ENCODE data around the gene FRS2.

FRS2 gene

GRCh38 chr12:69467366-69467765 lies 2.8 kb upstream of the FRS2 start:
- H3K4me2 ChIP-seq (ENCODE audit: low read depth, low read length) = peak overlapping the region; percentile 12; the same call in 1 of the 2 replicates
- no peaks in the 10 kb centered on the region for H3K9me3 ChIP-seq (replicated peaks; ENCODE audit: insufficient read depth, low read length)
- peak overlapping the region; percentile 14; the same call in 1 of the 2 replicates for H3K4me3 ChIP-seq (ENCODE audit: low read length)
- peaks cover 19% of the 10 kb centered on the region for H3K4me1 ChIP-seq (ENCODE audit: low read length)
- no peak for DNase-seq
- H4K20me1 ChIP-seq (ENCODE audit: insufficient read depth, low read length) = no peaks in the 10 kb centered on the region
- no peak for TF ChIP-seq EZH2phosphoT487 (IDR thresholded peaks at IDR 0.05; ENCODE audit: low read length)
- no peak for TF ChIP-seq CTCF (IDR thresholded peaks at IDR 0.05; ENCODE audit: low read length)
- TF ChIP-seq EZH2 (optimal IDR thresholded peaks at IDR 0.05; ENCODE audit: low read depth, low read length) = no peak
- H3K27ac ChIP-seq (ENCODE audit: low read length) = no peak overlapping the region
- H3K9ac ChIP-seq (ENCODE audit: low read length) = no peak overlapping the region
- no peaks in the 10 kb centered on the region for H3K36me3 ChIP-seq (replicated peaks; ENCODE audit: insufficient read depth, low read length)
- no peaks in the 10 kb centered on the region for H3F3A ChIP-seq (ENCODE audit: insufficient read depth, low read length)
- peak overlapping the region; percentile 43 for H2AFZ ChIP-seq (ENCODE audit: low read length)
- peaks cover 22% of the 10 kb centered on the region for H3K79me2 ChIP-seq (ENCODE audit: low read length)
- H3K27me3 ChIP-seq (replicated peaks; ENCODE audit: insufficient read depth, low read length) = no peaks in the 10 kb centered on the region
- no peaks in the 10 kb centered on the region for H3K9me2 ChIP-seq (replicated peaks; ENCODE audit: insufficient read depth, low read length)

- Histone ChIP-seq H3F3A (ENCODE audit: insufficient read depth, low read length) (no peaks in the 10 kb centered on the region), H3K4me1 (ENCODE audit: low read length) (peaks cover 19% of the 10 kb centered on the region), H3K4me3 (ENCODE audit: low read length) (no peak overlapping the region), H3K9me2 (replicated peaks; ENCODE audit: insufficient read depth, low read length) (no peaks in the 10 kb centered on the region), H3K79me2 (ENCODE audit: low read length) (peaks cover 33% of the 10 kb centered on the region), H3K27ac (ENCODE audit: low read length) (no peak overlapping the region), H4K20me1 (ENCODE audit: insufficient read depth, low read length) (no peaks in the 10 kb centered on the region), H3K4me2 (ENCODE audit: low read depth, low read length) (no peak overlapping the region), H3K9me3 (replicated peaks; ENCODE audit: insufficient read depth, low read length) (no peaks in the 10 kb centered on the region), H2AFZ (ENCODE audit: low read length) (no peak overlapping the region), H3K36me3 (replicated peaks; ENCODE audit: insufficient read depth, low read length) (no peaks in the 10 kb centered on the region), H3K9ac (ENCODE audit: low read length) (no peak overlapping the region), H3K27me3 (replicated peaks; ENCODE audit: insufficient read depth, low read length) (no peaks in the 10 kb centered on the region)
- TF ChIP-seq EZH2 (optimal IDR thresholded peaks at IDR 0.05; ENCODE audit: low read depth, low read length) (no peak), EZH2phosphoT487 (IDR thresholded peaks at IDR 0.05; ENCODE audit: low read length) (no peak), CTCF (IDR thresholded peaks at IDR 0.05; ENCODE audit: low read length) (no peak)
- no peak for DNase-seq
These were observed 1.8 kb upstream of the FRS2 start for GRCh38 chr12:69468237-69469026.

- peak overlapping the region; percentile 93 for H2AFZ ChIP-seq (ENCODE audit: low read length)
- H3K36me3 ChIP-seq (replicated peaks; ENCODE audit: insufficient read depth, low read length) = no peaks in the 10 kb centered on the region
- H3K27ac ChIP-seq (ENCODE audit: low read length) = no peak overlapping the region
- DNase-seq = no peak
- peak overlapping the region; percentile 66 for H3K4me2 ChIP-seq (ENCODE audit: low read depth, low read length)
- peaks cover 9% of the 10 kb centered on the region for H4K20me1 ChIP-seq (ENCODE audit: insufficient read depth, low read length)
- no peaks in the 10 kb centered on the region for H3K9me2 ChIP-seq (replicated peaks; ENCODE audit: insufficient read depth, low read length)
- no peak for TF ChIP-seq EZH2 (optimal IDR thresholded peaks at IDR 0.05; ENCODE audit: low read depth, low read length)
- peaks cover 47% of the 10 kb centered on the region for H3K79me2 ChIP-seq (ENCODE audit: low read length)
- no peaks in the 10 kb centered on the region for H3K9me3 ChIP-seq (replicated peaks; ENCODE audit: insufficient read depth, low read length)
- peaks cover 19% of the 10 kb centered on the region for H3K4me1 ChIP-seq (ENCODE audit: low read length)
- no peaks in the 10 kb centered on the region for H3K27me3 ChIP-seq (replicated peaks; ENCODE audit: insufficient read depth, low read length)
- peak overlapping the region; percentile 87 for H3K4me3 ChIP-seq (ENCODE audit: low read length)
- H3F3A ChIP-seq (ENCODE audit: insufficient read depth, low read length) = no peaks in the 10 kb centered on the region
- peak overlapping the region; percentile 89; the same call in 1 of the 2 replicates for H3K9ac ChIP-seq (ENCODE audit: low read length)
These were observed 367 bp upstream of the FRS2 start for GRCh38 chr12:69469854-69470188.

- H2AFZ ChIP-seq (ENCODE audit: low read length) = 0 out of 2 replicates have a peak overlapping the region, but pooled peaks have one; percentile 52
- H3K36me3 ChIP-seq (replicated peaks; ENCODE audit: insufficient read depth, low read length) = no peaks in the 10 kb centered on the region
- H3K4me2 ChIP-seq (ENCODE audit: low read depth, low read length) = peak overlapping the region; percentile 66
- H3K79me2 ChIP-seq (ENCODE audit: low read length) = peaks cover 59% of the 10 kb centered on the region
- H3F3A ChIP-seq (ENCODE audit: insufficient read depth, low read length) = no peaks in the 10 kb centered on the region
- peak overlapping the region; percentile 89 for H3K9ac ChIP-seq (ENCODE audit: low read length)
- peaks cover 19% of the 10 kb centered on the region for H3K4me1 ChIP-seq (ENCODE audit: low read length)
- TF ChIP-seq EZH2phosphoT487 (IDR thresholded peaks at IDR 0.05; ENCODE audit: low read length) (no peak), EZH2 (optimal IDR thresholded peaks at IDR 0.05; ENCODE audit: low read depth, low read length) (no peak), CTCF (IDR thresholded peaks at IDR 0.05; ENCODE audit: low read length) (no peak)
- no peak overlapping the region for H3K27ac ChIP-seq (ENCODE audit: low read length)
- H3K9me3 ChIP-seq (replicated peaks; ENCODE audit: insufficient read depth, low read length) = no peaks in the 10 kb centered on the region
- no peak for DNase-seq
- no peaks in the 10 kb centered on the region for H3K27me3 ChIP-seq (replicated peaks; ENCODE audit: insufficient read depth, low read length)
- H3K4me3 ChIP-seq (ENCODE audit: low read length) = peak overlapping the region; percentile 87
- peaks cover 15% of the 10 kb centered on the region for H4K20me1 ChIP-seq (ENCODE audit: insufficient read depth, low read length)
- H3K9me2 ChIP-seq (replicated peaks; ENCODE audit: insufficient read depth, low read length) = no peaks in the 10 kb centered on the region
These were observed 865 bp downstream of the FRS2 start for GRCh38 chr12:69471076-69471430.

Measured in MM.1S (cell line).